Peyer's patch (tissue), 4 donors: ENCODE data around the gene TSSC4. TPM values are rescaled to one million over a fixed set of nuclear protein-coding genes. Genes with fewer than 3 reads are reported as not detected.

Experiments used
- DNase-seq, 3 donors: peaks; one replicate each; pipeline ENCODE4 v3.0.0-alpha.2; 2017 to 2019
- H3K27ac ChIP-seq, 4 donors: fragments of 200-600 bp; sonication (generic); one replicate each; pipeline ENCODE4 v1.5.1; 2016 to 2019
- H3K27me3 ChIP-seq, 2 donors: fragments of 200-600 bp; sonication (generic); one replicate each; pipeline ENCODE4 v1.5.1; 2019
- H3K36me3 ChIP-seq, 3 donors: fragments of 200-600 bp; sonication (generic); one replicate each; pipeline ENCODE4 v1.5.1; 2016 to 2019
- H3K4me1 ChIP-seq, 4 donors: fragments of 200-600 bp; sonication (generic); one replicate each; pipeline ENCODE4 v1.5.1; 2016 to 2019
- H3K4me3 ChIP-seq, 4 donors: fragments of 200-600 bp; sonication (generic); 1 replicate in 3 of 4; 2 replicates in 1 of 4; pipeline ENCODE4 v1.5.1; 2016 to 2019; ENCODE audit warnings: mild to moderate bottlenecking in 1 of 4
- H3K9me3 ChIP-seq, 4 donors: fragments of 200-600 bp; sonication (generic); one replicate each; pipeline ENCODE4 v1.5.1; 2016 to 2019; ENCODE audit warnings: mild to moderate bottlenecking in 1 of 4
- POLR2A ChIP-seq, 2 donors: fragments of 450-650 bp; IDR thresholded peaks; one replicate each; pipeline ENCODE4 v1.5.1; 2017; ENCODE audit warnings: antibody characterized with exemption in 2 of 2, mild to moderate bottlenecking in 2 of 2, moderate library complexity in 2 of 2
- total RNA-seq, 4 donors: library from RNA; depleted of rRNA; stranded (reverse); fragments of >200 nt; gene quantifications; one replicate each; pipeline ENCODE4 v1.1.0, GENCODE V29; 2016
- TF ChIP-seq, protein P1 (sequence below), 6 experiments: fragments of 450-650 bp in 4 of 6; fragments of 200-600 bp in 2 of 6; sonication (generic) in 1 of 6; IDR thresholded peaks; one replicate each; pipeline ENCODE4 v1.5.1; 2017 to 2019; ENCODE audit warnings: antibody characterized with exemption in 6 of 6, mild to moderate bottlenecking in 3 of 6, moderate library complexity in 1 of 6

The TSSC4 gene
- total RNA-seq, 4 donors from 2014 or later, result 16.5 to 40.2 (median 34.1) TPM

- no peak overlapping the region for H3K27ac ChIP-seq
- peak in 1 of 3 donors; percentile 34 for DNase-seq
- H3K4me1 ChIP-seq, result no peaks in the 10 kb centered on the region
- H3K36me3 ChIP-seq, result no peaks in the 10 kb centered on the region
- H3K9me3 ChIP-seq, result no peaks in the 10 kb centered on the region
- TF ChIP-seq, protein P1, sequence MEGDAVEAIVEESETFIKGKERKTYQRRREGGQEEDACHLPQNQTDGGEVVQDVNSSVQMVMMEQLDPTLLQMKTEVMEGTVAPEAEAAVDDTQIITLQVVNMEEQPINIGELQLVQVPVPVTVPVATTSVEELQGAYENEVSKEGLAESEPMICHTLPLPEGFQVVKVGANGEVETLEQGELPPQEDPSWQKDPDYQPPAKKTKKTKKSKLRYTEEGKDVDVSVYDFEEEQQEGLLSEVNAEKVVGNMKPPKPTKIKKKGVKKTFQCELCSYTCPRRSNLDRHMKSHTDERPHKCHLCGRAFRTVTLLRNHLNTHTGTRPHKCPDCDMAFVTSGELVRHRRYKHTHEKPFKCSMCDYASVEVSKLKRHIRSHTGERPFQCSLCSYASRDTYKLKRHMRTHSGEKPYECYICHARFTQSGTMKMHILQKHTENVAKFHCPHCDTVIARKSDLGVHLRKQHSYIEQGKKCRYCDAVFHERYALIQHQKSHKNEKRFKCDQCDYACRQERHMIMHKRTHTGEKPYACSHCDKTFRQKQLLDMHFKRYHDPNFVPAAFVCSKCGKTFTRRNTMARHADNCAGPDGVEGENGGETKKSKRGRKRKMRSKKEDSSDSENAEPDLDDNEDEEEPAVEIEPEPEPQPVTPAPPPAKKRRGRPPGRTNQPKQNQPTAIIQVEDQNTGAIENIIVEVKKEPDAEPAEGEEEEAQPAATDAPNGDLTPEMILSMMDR (IDR thresholded peaks at IDR 0.05), result no peak
- TF ChIP-seq POLR2A (IDR thresholded peaks at IDR 0.05), result no peak
- no peaks in the 10 kb centered on the region for H3K27me3 ChIP-seq
- no peak overlapping the region for H3K4me3 ChIP-seq
Observed at GRCh38 chr11:2433106-2433925, 32.8 kb downstream of the TSSC4 start.

GRCh38 chr11:2434008-2434407 lies 33.5 kb downstream of the TSSC4 start:
- peak in 1 of 3 donors; percentile 15 for DNase-seq
- H3K9me3 ChIP-seq, result no peaks in the 10 kb centered on the region
- H3K4me1 ChIP-seq, result no peaks in the 10 kb centered on the region

GRCh38 chr11:2434506-2435255 lies 34.1 kb downstream of the TSSC4 start:
- H3K27me3 ChIP-seq, result no peaks in the 10 kb centered on the region
- TF ChIP-seq POLR2A (IDR thresholded peaks at IDR 0.05), result no peak
- TF ChIP-seq, protein P1 (IDR thresholded peaks at IDR 0.05), result no peak
- peak in 1 of 3 donors; percentile 19 for DNase-seq
- H3K27ac ChIP-seq, result no peak overlapping the region
- H3K36me3 ChIP-seq, result no peaks in the 10 kb centered on the region
- no peaks in the 10 kb centered on the region for H3K9me3 ChIP-seq
- no peak overlapping the region for H3K4me3 ChIP-seq
- H3K4me1 ChIP-seq, result no peaks in the 10 kb centered on the region

More at GRCh38 chr11:2434008-2434407, 33.5 kb downstream of the TSSC4 start:
- Histone ChIP-seq H3K36me3 (no peaks in the 10 kb centered on the region), H3K27ac (no peak overlapping the region), H3K4me3 (no peak overlapping the region), H3K27me3 (no peaks in the 10 kb centered on the region)
- TF ChIP-seq, protein P1 (IDR thresholded peaks at IDR 0.05), result no peak
- no peak for TF ChIP-seq POLR2A (IDR thresholded peaks at IDR 0.05)

DNA sequence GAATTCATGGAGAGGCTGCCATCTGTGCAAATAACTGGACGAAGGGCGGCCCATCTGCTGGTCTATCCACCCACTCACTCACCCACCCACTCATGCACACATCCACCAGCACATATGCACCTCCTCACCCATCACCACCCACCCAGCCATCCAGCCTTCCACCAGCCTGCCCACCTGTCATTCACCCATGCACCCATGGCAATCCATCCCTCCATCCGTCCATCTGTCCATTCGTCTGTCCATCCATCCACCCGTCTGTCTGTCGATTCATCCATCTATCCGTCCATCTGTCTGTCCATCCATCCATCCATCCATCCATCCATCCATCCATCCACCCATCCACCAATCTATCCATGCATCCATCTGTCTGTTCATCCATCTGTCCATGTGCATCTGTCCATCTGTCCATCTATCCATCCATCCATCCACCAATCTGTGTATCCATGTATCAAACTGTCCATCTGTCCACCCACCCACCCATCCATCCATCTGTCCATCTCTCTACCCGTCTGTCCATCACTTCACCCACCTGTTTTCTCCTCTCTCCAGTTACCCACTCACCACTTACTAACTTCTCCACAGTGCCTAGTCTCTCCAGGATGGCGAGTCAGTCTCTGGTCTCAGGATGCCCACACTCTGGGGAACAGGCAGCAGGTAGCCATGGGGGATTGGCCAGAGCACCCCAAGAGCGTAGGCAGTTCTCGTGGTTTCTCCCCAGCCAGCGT lies 34.9 kb downstream of the TSSC4 start:
- H3K36me3 ChIP-seq, result no peaks in the 10 kb centered on the region
- DNase-seq, result peak in 1 of 3 donors; percentile 24
- no peaks in the 10 kb centered on the region for H3K27me3 ChIP-seq
- H3K27ac ChIP-seq, result no peak overlapping the region
- H3K4me1 ChIP-seq, result no peaks in the 10 kb centered on the region
- no peaks in the 10 kb centered on the region for H3K9me3 ChIP-seq
- no peak for TF ChIP-seq POLR2A (IDR thresholded peaks at IDR 0.05)
- TF ChIP-seq, protein P1 (IDR thresholded peaks at IDR 0.05), result no peak
- no peak overlapping the region for H3K4me3 ChIP-seq

- peak in 1 of 3 donors; percentile 22 for DNase-seq
- no peaks in the 10 kb centered on the region for H3K27me3 ChIP-seq
- no peaks in the 10 kb centered on the region for H3K9me3 ChIP-seq
- H3K4me3 ChIP-seq, result no peak overlapping the region
- no peak for TF ChIP-seq POLR2A (IDR thresholded peaks at IDR 0.05)
- TF ChIP-seq, protein P1 (IDR thresholded peaks at IDR 0.05), result no peak
- peaks cover 0 to 4% (median 0%) of the 10 kb centered on the region in 4 donors for H3K4me1 ChIP-seq
- H3K27ac ChIP-seq, result no peak overlapping the region
- H3K36me3 ChIP-seq, result no peaks in the 10 kb centered on the region
Observed at GRCh38 chr11:2436013-2436520, 35.5 kb downstream of the TSSC4 start.
